Central memory CD8-positive, alpha-beta T cell (primary cell): ENCODE measurements around the gene AZIN2.
A peak's percentile ranks its signal among the peaks of the same experiment; 100 is the strongest.

Experiments used
- ATAC-seq: fragments of 150-1000 bp; cut with Tn5 transposase; replicated peaks from 2 replicates; pipeline ENCODE4 v1.10.0; 2022; ENCODE audit warnings: mild to moderate bottlenecking, moderate FRiP score, moderate number of reproducible peaks; ENCODE audit not compliant: poor library complexity, severe bottlenecking; ENCODE audit errors: extremely low read depth
- DNase-seq, 2 donors: peaks; one replicate each; pipeline ENCODE4 v3.0.0; 2021; ENCODE audit warnings: low spot score in 2 of 2
- H3K27ac Mint-ChIP-seq: one replicate; pipeline ENCODE4 v1.8.0; 2022; ENCODE audit warnings: low read depth, mild to moderate bottlenecking, moderate library complexity, mixed read lengths
- H3K27me3 Mint-ChIP-seq: one replicate; pipeline ENCODE4 v1.8.0; 2022; ENCODE audit warnings: mixed read lengths
- H3K36me3 Mint-ChIP-seq: one replicate; pipeline ENCODE4 v1.8.0; 2022; ENCODE audit warnings: mild to moderate bottlenecking, moderate library complexity, mixed read lengths; ENCODE audit not compliant: insufficient read depth
- H3K4me1 Mint-ChIP-seq: one replicate; pipeline ENCODE4 v1.8.0; 2022; ENCODE audit warnings: mixed read lengths
- H3K4me3 Mint-ChIP-seq: one replicate; pipeline ENCODE4 v1.8.0; 2022; ENCODE audit warnings: mild to moderate bottlenecking, moderate library complexity, mixed read lengths
- H3K9me3 Mint-ChIP-seq: one replicate; pipeline ENCODE4 v1.8.0; 2022; ENCODE audit warnings: mixed read lengths

The AZIN2 gene

GRCh38 chr1:33142483-33143064 is 61.6 kb downstream of the AZIN2 start:
- H3K9me3 Mint-ChIP-seq = no peaks in the 10 kb centered on the region
- H3K36me3 Mint-ChIP-seq = peaks cover 3% of the 10 kb centered on the region
- no peak overlapping the region for H3K4me3 Mint-ChIP-seq
- DNase-seq = no peak
- H3K27ac Mint-ChIP-seq = peak overlapping the region; percentile 61
- no peaks in the 10 kb centered on the region for H3K27me3 Mint-ChIP-seq
- ATAC-seq = no peak
- peaks cover 16% of the 10 kb centered on the region for H3K4me1 Mint-ChIP-seq

GRCh38 chr1:33143176-33143575 is 62.2 kb downstream of the AZIN2 start:
- no peak for ATAC-seq
- H3K9me3 Mint-ChIP-seq = no peaks in the 10 kb centered on the region
- H3K27ac Mint-ChIP-seq = peak overlapping the region; percentile 61
- peaks cover 16% of the 10 kb centered on the region for H3K4me1 Mint-ChIP-seq
- H3K36me3 Mint-ChIP-seq = peaks cover 3% of the 10 kb centered on the region
- H3K27me3 Mint-ChIP-seq = no peaks in the 10 kb centered on the region
- no peak for DNase-seq
- H3K4me3 Mint-ChIP-seq = no peak overlapping the region

- Mint-ChIP-seq H3K27me3 (no peaks in the 10 kb centered on the region), H3K36me3 (peaks cover 3% of the 10 kb centered on the region), H3K4me1 (peaks cover 16% of the 10 kb centered on the region), H3K27ac (no peak overlapping the region), H3K4me3 (no peak overlapping the region), H3K9me3 (no peaks in the 10 kb centered on the region)
- ATAC-seq (no peak), DNase-seq (no peak)
Observed at GRCh38 chr1:33143698-33144097, 62.7 kb downstream of the AZIN2 start.

- Mint-ChIP-seq H3K9me3 (no peaks in the 10 kb centered on the region), H3K27me3 (no peaks in the 10 kb centered on the region), H3K36me3 (peaks cover 3% of the 10 kb centered on the region), H3K27ac (peak overlapping the region; percentile 70), H3K4me3 (no peak overlapping the region), H3K4me1 (peaks cover 5% of the 10 kb centered on the region)
- DNase-seq (no peak), ATAC-seq (no peak)
Observed at GRCh38 chr1:33146003-33146402, 65.0 kb downstream of the AZIN2 start.

GRCh38 chr1:33147275-33147996 is 66.5 kb downstream of the AZIN2 start:
- H3K27ac Mint-ChIP-seq = peak overlapping the region; percentile 70
- H3K4me1 Mint-ChIP-seq = no peaks in the 10 kb centered on the region
- peaks cover 1% of the 10 kb centered on the region for H3K36me3 Mint-ChIP-seq
- H3K9me3 Mint-ChIP-seq = no peaks in the 10 kb centered on the region
- DNase-seq (no peak), ATAC-seq (no peak)
- H3K4me3 Mint-ChIP-seq = no peak overlapping the region
- no peaks in the 10 kb centered on the region for H3K27me3 Mint-ChIP-seq

- ATAC-seq (no peak), DNase-seq (no peak)
- Mint-ChIP-seq H3K4me1 (no peaks in the 10 kb centered on the region), H3K27ac (no peak overlapping the region), H3K9me3 (no peaks in the 10 kb centered on the region), H3K27me3 (no peaks in the 10 kb centered on the region), H3K36me3 (peaks cover 1% of the 10 kb centered on the region), H3K4me3 (no peak overlapping the region)
Observed at GRCh38 chr1:33147997-33148314, 67.0 kb downstream of the AZIN2 start.

GRCh38 chr1:33148615-33149014 is 67.7 kb downstream of the AZIN2 start:
- H3K9me3 Mint-ChIP-seq = no peaks in the 10 kb centered on the region
- ATAC-seq (no peak), DNase-seq (no peak)
- H3K27me3 Mint-ChIP-seq = no peaks in the 10 kb centered on the region
- H3K4me3 Mint-ChIP-seq = no peak overlapping the region
- H3K36me3 Mint-ChIP-seq = peaks cover 1% of the 10 kb centered on the region
- H3K4me1 Mint-ChIP-seq = no peaks in the 10 kb centered on the region
- H3K27ac Mint-ChIP-seq = no peak overlapping the region

- DNase-seq (no peak), ATAC-seq (no peak)
- H3K36me3 Mint-ChIP-seq = peaks cover 1% of the 10 kb centered on the region
- no peak overlapping the region for H3K27ac Mint-ChIP-seq
- H3K9me3 Mint-ChIP-seq = no peaks in the 10 kb centered on the region
- no peaks in the 10 kb centered on the region for H3K27me3 Mint-ChIP-seq
- no peak overlapping the region for H3K4me3 Mint-ChIP-seq
- H3K4me1 Mint-ChIP-seq = no peaks in the 10 kb centered on the region
Observed at GRCh38 chr1:33149453-33150190, 68.7 kb downstream of the AZIN2 start.

- no peaks in the 10 kb centered on the region for H3K27me3 Mint-ChIP-seq
- H3K36me3 Mint-ChIP-seq = peaks cover 5% of the 10 kb centered on the region
- no peak overlapping the region for H3K27ac Mint-ChIP-seq
- H3K4me3 Mint-ChIP-seq = no peak overlapping the region
- DNase-seq = no peak
- H3K4me1 Mint-ChIP-seq = no peaks in the 10 kb centered on the region
- H3K9me3 Mint-ChIP-seq = no peaks in the 10 kb centered on the region
- ATAC-seq = no peak
Observed at GRCh38 chr1:33150522-33150921, 69.6 kb downstream of the AZIN2 start.

- peaks cover 5% of the 10 kb centered on the region for H3K36me3 Mint-ChIP-seq
Observed at GRCh38 chr1:33151116-33151515, 70.2 kb downstream of the AZIN2 start.

GRCh38 chr1:33152685-33153432 is 71.9 kb downstream of the AZIN2 start:
- Mint-ChIP-seq H3K4me3 (no peak overlapping the region), H3K9me3 (no peaks in the 10 kb centered on the region), H3K4me1 (peaks cover 6% of the 10 kb centered on the region), H3K27me3 (no peaks in the 10 kb centered on the region), H3K36me3 (peaks cover 6% of the 10 kb centered on the region), H3K27ac (peak overlapping the region; percentile 61)
- DNase-seq = no peak
- ATAC-seq = no peak

More at GRCh38 chr1:33151116-33151515, 70.2 kb downstream of the AZIN2 start:
- ATAC-seq (no peak), DNase-seq (no peak)
- Mint-ChIP-seq H3K4me1 (no peaks in the 10 kb centered on the region), H3K4me3 (no peak overlapping the region), H3K9me3 (no peaks in the 10 kb centered on the region), H3K27me3 (no peaks in the 10 kb centered on the region), H3K27ac (no peak overlapping the region)

- Mint-ChIP-seq H3K9me3 (no peaks in the 10 kb centered on the region), H3K36me3 (peaks cover 13% of the 10 kb centered on the region), H3K27ac (no peak overlapping the region), H3K4me1 (peaks cover 6% of the 10 kb centered on the region), H3K27me3 (no peaks in the 10 kb centered on the region), H3K4me3 (no peak overlapping the region)
- ATAC-seq (no peak), DNase-seq (no peak)
Observed at GRCh38 chr1:33153650-33154049, 72.7 kb downstream of the AZIN2 start.
